Cortex of kidney (tissue), 1 donor: ENCODE measurements around the gene TBC1D21.

Experiments used
- DNase-seq: peaks from one replicate; lab custom pipeline; 2025; lab: John Stamatoyannopoulos, UW

Gene TBC1D21

DNA sequence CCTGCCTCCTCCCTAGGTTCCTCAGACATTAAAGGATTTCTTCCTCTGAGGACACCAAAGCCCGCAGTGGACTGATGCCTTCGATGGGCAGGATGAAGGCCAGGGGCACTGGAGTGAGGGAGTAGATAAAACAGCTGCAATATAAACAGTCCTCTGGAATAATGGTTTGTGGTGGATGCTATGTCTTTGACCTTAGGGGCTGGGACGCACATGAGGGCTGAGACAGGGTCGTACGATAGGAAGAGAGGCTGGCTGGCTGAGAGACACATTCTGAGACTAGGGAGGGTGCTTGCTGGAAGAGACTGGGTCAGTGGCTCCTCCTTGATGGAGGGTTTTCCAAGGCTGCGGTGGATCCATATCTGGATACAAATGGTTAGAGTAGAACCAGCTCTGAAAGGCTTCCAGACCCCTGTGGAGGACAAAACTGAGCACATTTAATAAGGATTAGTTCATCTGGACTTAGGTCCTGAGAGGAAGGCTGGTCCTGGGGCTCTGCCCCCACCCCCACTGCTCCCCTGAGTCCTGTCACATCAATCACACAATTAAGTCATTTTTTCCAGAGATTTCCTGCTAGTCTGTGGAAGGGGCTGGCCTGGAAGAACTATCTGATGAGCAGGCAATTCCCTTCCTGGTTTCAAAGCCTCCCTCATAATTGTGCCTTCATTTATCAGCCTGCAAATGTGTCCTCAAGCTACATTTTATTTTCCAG is 15.8 kb downstream of the TBC1D21 start:
- DNase-seq: no peak

GRCh38 chr15:73889762-73890124 is 16.4 kb downstream of the TBC1D21 start:
- DNase-seq: no peak

DNA sequence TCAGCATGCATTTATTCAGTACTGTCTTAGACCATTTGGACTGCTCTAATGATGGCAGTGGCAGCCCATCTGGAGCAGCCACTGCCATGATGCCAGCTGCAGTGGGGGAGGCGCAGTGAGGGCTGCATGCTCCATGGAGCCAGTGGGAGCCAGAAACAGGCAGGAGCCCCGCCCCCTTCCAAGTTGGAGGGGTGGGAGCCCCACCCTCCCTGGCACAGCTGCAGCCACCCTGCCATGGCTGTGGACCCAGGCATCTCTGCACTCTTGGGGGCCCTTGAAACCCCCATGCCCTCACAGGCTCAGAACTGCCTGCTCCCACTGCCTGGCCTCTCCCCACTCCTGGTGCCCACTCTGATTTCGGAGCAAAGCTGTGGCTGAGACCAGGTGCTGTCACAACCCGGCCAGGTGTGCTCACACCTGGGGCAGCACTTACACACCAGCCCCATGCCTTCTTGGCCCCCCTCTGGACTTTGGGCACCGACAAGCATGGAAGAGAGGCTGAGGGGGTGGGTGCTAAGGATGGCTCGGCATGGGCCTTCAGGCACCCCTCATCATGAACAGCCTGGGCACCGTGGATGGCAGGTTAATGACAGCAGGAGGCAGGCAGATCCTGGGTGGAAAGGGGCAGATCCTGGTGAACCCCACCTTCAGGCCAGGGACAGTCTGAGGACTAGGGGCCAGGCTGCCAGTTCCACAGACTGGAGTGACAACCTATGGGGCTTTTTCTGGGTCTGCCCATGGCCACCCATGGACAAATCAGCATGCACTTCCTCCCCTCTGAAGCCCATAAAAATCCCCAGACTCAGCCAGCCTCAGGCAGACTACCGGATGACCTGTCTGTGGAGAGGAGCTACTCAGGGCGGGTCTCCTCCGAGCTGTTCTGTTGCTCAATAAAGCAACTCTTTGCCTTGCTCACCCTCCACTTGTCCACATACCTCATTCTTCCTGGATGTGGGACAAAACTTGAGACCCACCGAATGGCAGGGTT is 18.3 kb downstream of the TBC1D21 start:
- DNase-seq: no peak

DNA sequence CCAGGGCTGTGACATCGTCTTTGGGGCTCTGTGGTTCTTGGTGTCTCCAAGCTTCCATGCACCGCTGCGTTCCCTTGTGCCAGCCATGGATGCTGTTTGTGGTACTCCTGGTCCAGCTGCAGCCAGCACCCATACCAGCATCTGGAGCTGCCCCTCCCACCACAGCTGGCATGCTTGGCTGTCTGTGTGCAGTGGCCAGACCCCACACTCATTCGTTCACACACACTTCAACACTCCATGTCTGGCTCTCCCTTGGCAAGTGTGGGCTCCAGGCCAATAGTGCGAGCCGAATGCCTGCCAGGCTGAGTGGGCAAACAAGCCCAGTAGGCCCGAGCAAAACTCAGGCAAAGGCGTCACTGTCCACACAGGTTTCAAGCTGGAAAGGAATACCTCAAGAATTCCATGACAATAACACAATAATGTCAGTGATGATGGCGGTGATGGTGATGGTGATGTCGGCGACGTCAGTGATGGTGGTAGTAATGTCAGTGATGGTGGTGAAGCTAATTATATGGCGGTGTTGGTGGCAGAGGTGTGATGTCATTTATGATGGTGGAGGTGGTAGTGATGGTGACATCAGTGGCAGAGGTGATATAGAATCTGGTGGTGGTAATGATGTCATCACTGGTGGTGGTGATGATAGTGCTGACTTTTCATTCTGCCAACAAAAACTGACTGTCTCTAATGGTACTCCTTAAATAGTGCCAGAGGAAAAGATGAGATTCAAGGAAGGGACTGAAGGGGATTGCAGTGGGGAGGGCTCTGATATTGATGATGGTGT is 19.3 kb downstream of the TBC1D21 start:
- DNase-seq: no peak

- no peak for DNase-seq
These were observed 20.9 kb downstream of the TBC1D21 start for GRCh38 chr15:73894133-73894814.

GRCh38 chr15:73897441-73898261 is 24.3 kb downstream of the TBC1D21 start:
- DNase-seq: no peak

GRCh38 chr15:73899197-73900094 is 26.1 kb downstream of the TBC1D21 start:
- DNase-seq: no peak

- no peak for DNase-seq
These were observed 26.8 kb downstream of the TBC1D21 start for GRCh38 chr15:73900095-73900712.

DNA sequence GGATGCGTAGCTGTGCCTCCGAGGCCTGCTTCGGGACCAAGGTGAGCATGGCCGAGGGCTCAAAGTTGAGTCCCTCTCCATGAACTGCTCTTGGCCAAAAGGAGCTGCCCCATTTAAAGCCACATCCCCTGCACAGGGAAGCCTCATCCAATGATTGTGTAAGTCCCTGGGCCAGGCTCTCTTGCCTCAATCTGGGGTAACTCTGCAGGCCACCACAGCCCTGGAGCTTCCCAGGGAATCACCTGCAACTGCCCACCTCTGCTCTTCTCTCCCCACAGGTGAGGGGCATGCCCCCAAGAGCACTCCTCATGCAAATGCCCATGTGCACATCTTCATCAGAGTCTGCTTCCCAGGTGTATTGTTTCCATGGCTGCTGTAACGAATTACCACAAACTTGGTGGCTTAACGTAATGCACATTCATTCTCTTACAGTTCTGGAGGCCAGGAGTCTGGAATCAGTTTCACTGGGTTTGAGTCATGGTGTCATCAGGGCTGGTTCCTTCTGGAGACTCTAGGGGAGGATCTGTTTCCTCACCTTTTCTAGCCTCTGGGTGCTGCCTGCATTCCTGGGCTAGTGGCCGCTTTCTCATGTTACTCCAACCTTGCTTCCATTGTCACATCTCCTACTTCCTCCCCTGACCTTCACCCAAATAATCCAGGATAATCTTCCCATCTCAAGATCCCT is 27.9 kb downstream of the TBC1D21 start:
- DNase-seq: no peak

- DNase-seq: no peak
These were observed 29.0 kb downstream of the TBC1D21 start for GRCh38 chr15:73902121-73903020.

GRCh38 chr15:73904026-73904815 is 30.9 kb downstream of the TBC1D21 start:
- DNase-seq: no peak

DNA sequence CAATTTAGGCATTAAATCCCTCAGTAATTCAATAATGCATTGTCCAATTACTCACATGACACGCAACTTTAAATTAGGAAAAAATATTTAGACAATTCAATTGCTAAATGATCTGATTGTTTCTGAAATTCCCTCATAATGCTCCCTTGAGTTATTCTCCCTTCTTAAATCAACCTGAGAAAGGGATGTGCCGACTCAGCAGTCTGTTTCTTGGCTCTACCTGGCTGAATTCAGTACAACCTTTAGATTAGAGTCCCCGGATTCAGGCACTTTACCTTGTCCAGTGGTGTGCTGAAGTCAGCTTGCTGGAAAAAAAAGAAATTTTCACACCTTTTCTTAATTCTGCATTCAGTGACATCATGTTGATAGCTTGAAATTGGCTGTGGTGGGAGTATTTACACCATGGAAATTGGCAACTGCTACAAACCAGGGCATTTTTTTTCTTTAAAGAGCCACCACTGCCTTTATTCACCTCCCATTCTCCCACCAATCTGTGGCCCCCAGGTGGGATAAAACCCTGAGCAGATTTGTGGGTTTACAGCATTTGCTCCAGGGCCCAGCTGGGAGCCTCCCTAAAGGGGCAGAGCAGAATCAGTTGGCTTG is 32.0 kb downstream of the TBC1D21 start:
- DNase-seq: no peak

- no peak for DNase-seq
These were observed 33.1 kb downstream of the TBC1D21 start for GRCh38 chr15:73906346-73907034.

- no peak for DNase-seq
These were observed 33.7 kb downstream of the TBC1D21 start for GRCh38 chr15:73907035-73907408.

GRCh38 chr15:73908030-73908821 is 34.9 kb downstream of the TBC1D21 start:
- DNase-seq: no peak
